GDM1 (cell line): Measurements from ENCODE around the gene ZKSCAN8.
A peak's percentile ranks its signal among the peaks of the same experiment; 100 is the strongest.
"Not testable (repeated sequence)": the region's sequence is repeated elsewhere in the genome, so short reads cannot be mapped to it uniquely, and the experiment has no call there.

Source experiments
- DNase-seq: peaks from one replicate; lab custom pipeline; 2025; lab: John Stamatoyannopoulos, UW

Gene ZKSCAN8

GRCh38 chr6:28141500-28142329, at the start of gene ZKSCAN8:
Gene ZKSCAN8, plus strand, starts transcription at chr6:28141883. Its CDS starts 6,525 bp downstream, at chr6:28148408.
- DNase-seq, result peak; percentile 79

- not testable (repeated sequence) for DNase-seq
These were observed 39.5 kb upstream of the ZKSCAN8 start for GRCh38 chr6:28102222-28102621.

GRCh38 chr6:28102699-28103098, 39.0 kb upstream of the ZKSCAN8 start:
- DNase-seq, result not testable (repeated sequence)

GRCh38 chr6:28104392-28105244, 37.1 kb upstream of the ZKSCAN8 start:
- DNase-seq, result peak; percentile 72

GRCh38 chr6:28105245-28105639, 36.4 kb upstream of the ZKSCAN8 start:
- no peak for DNase-seq

- DNase-seq, result no peak
These were observed 34.2 kb upstream of the ZKSCAN8 start for GRCh38 chr6:28107506-28107905.

GRCh38 chr6:28111964-28112363, 29.7 kb upstream of the ZKSCAN8 start:
- no peak for DNase-seq

- no peak for DNase-seq
These were observed 25.9 kb upstream of the ZKSCAN8 start for GRCh38 chr6:28115799-28116198.

- no peak for DNase-seq
These were observed 24.2 kb upstream of the ZKSCAN8 start for GRCh38 chr6:28117386-28118050.

- DNase-seq, result no peak
These were observed 23.5 kb upstream of the ZKSCAN8 start for GRCh38 chr6:28118217-28118616.

GRCh38 chr6:28121876-28122275, 19.8 kb upstream of the ZKSCAN8 start:
- no peak for DNase-seq

GRCh38 chr6:28122283-28122682, 19.4 kb upstream of the ZKSCAN8 start:
- DNase-seq, result not testable (repeated sequence)

GRCh38 chr6:28124350-28124970, 17.2 kb upstream of the ZKSCAN8 start, which contains the start of gene ZSCAN16:
Gene ZSCAN16, plus strand, starts transcription at chr6:28124609. Its CDS starts 835 bp downstream, at chr6:28125444.
- DNase-seq, result peak; percentile 72

GRCh38 chr6:28124971-28125353, 16.7 kb upstream of the ZKSCAN8 start:
- no peak for DNase-seq

- no peak for DNase-seq
These were observed 16.3 kb upstream of the ZKSCAN8 start for GRCh38 chr6:28125401-28125800.

- peak; percentile 25 for DNase-seq
These were observed 7.7 kb upstream of the ZKSCAN8 start for GRCh38 chr6:28134015-28134414.

- no peak for DNase-seq
These were observed 7.0 kb upstream of the ZKSCAN8 start for GRCh38 chr6:28134716-28135115.

GRCh38 chr6:28135393-28135792, 6.3 kb upstream of the ZKSCAN8 start:
- DNase-seq, result no peak

GRCh38 chr6:28136585-28137504, 4.8 kb upstream of the ZKSCAN8 start:
- DNase-seq, result peak; percentile 77

GRCh38 chr6:28137505-28137981, 4.1 kb upstream of the ZKSCAN8 start:
- DNase-seq, result peak; percentile 18
